SK-N-SH treated with all-trans-retinoic acid at 6 μM for 48 hours (cell line): ENCODE measurements around the gene SLC39A2.

Source experiments
- OSR1 ChIP-seq: fragments of 250-450 bp; sonication (Bioruptor Pico); IDR thresholded peaks from 2 replicates; pipeline ENCODE4 v1.8.0; 2022; ENCODE audit warnings: moderate library complexity, mild to moderate bottlenecking, inconsistent platforms
- PATZ1 ChIP-seq: fragments of 250-450 bp; sonication (Bioruptor Pico); IDR thresholded peaks from 2 replicates; pipeline ENCODE4 v1.8.0; 2020; ENCODE audit warnings: mild to moderate bottlenecking, moderate library complexity, borderline replicate concordance

DNA sequence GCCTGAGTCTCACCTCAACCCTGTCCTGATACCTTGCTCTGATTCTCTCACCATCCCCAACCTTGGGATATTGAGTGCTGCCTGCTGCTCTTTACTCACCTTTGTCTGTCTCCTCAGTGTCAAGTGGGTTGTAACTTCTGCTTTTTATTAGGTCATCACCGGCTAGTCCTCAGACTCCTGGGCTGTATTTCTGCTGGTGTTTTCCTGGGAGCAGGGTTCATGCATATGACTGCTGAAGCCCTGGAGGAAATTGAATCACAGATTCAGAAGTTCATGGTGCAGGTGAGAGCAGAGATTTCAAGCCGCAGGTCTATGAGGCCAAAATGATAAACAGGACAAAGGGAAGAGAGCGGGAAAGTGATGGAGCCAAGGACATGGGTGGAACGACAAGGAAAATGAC is 498 bp downstream of the SLC39A2 start:
- TF ChIP-seq OSR1 (no peak), PATZ1 (CRISPR knock-in tag) (no peak)
